NOMO-1 treated with DMSO at 0.1 percent for 48 hours (cell line): ENCODE results near the gene MTHFR.

Experiments
- DNase-seq: peaks from one replicate; lab custom pipeline; 2025; ENCODE audit not compliant: unreplicated experiment; lab: John Stamatoyannopoulos, UW

MTHFR gene

DNA sequence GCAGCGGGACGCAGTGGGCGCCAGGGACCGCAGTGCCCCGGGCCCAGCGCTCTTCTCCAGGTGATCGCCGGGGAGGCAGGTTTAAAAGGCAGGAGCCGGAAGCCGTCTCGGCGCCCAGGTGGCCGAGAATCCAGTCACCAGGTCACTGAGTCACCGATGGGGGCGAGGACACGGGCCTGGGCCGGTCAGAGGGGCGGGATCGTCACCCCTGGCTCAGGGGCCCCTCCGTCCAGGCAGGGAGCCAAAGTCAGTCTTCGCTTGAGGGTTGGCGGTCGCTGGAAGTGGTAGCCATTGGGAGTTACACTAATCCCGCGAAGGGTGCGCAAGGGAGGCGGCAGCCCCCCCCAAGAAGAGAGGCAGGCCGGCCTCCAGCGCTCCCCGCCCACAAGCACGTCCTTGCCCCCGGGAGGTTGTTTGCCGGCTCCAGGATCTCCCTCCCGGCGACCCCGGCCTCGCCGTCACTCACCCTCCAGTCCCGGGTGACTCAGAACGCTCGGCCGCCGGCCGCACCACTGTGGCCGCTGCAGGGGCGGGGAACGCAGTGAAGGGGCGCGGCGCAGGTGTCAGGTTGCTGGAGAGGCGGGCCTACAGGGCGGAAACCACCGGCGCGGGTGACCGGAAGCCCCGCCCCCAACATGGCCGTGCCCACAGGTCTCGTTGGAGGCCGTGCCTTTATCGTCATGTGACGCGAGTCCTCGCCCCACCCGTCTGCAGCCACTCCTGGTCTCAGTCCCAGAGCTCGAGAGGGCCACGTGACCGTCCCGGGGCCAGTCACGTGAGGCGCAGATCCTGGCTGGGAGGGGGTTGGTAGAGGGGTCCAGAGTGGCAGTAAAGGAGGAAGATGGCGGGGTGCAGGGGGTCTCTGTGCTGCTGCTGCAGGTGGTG lies at the start of gene MTHFR, which contains the start of gene CLCN6:
Gene MTHFR (minus strand): TSS at position 543 of the 885 bp plus-strand sequence. CDS start 2,848 bp downstream, outside the sequence.
Gene CLCN6 (plus strand): TSS at position 770 of the 885 bp plus-strand sequence. CDS start 72 bp downstream, at position 842.
- DNase-seq: peak; percentile 99

DNA sequence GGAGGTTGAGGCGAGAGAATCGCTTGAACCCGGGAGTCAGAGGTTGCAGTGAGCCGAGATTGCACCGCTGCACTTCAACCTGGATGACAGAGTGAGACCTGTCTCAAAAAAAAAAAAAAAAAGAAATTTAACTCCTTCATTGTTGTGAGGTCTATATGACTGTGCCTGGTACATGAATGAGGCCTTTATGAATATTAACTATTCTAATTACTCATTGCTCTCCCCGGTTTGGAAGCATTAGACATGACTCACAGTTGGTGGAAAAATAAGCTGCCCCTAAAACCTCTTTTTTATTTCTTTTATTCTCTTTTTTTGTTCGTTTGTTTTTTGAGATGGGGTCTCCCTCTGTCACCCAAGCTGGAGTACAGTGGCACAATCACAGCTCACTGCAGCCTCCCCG lies 49.7 kb upstream of the MTHFR start:
- DNase-seq: no peak

DNA sequence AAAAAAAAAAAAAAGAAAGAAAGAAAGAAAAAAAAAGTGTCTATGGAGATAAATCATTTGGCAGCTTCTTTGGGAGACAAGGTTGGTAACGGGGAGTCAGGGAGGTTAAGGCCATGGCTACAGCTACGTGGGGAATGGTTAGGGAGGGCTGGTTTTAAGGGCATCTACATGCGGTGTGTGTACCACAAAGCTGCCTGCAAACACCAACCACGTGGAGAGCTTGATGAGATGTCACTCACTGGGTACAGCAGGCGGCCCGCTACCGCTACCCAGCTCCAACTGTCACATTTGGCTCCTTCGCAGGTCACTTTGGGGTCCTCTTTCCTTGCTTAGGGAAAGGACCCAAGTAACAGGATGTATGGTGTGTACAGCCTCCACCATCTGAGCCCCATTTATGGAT lies 48.8 kb upstream of the MTHFR start:
- no peak for DNase-seq

- DNase-seq: peak; percentile 95
These were observed 45.4 kb upstream of the MTHFR start for GRCh38 chr1:11851180-11851579.

- no peak for DNase-seq
These were observed 44.4 kb upstream of the MTHFR start for GRCh38 chr1:11850156-11850555.

DNA sequence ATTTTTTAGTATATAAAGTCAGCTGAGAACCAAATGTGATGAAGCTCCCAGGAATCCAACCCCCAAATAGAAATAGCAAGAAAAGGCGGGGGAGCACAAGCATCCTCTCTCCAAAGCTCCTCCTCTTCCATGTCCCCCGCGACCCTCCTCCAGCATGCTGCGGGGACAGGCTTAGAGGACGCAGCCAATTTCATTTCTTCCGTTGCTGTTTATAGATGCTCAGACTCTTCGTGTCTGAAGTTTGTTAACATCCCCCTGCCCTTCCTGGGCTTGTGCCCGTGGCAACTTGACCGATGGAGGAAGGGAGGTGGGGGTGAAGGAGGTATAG lies 42.6 kb upstream of the MTHFR start:
- DNase-seq: no peak

GRCh38 chr1:11847667-11848372 lies 42.1 kb upstream of the MTHFR start, which contains the start of gene NPPA:
TSS of gene NPPA (minus strand) at chr1:11847783. CDS start at chr1:11847684, 99 bp downstream.
- DNase-seq: no peak

DNA sequence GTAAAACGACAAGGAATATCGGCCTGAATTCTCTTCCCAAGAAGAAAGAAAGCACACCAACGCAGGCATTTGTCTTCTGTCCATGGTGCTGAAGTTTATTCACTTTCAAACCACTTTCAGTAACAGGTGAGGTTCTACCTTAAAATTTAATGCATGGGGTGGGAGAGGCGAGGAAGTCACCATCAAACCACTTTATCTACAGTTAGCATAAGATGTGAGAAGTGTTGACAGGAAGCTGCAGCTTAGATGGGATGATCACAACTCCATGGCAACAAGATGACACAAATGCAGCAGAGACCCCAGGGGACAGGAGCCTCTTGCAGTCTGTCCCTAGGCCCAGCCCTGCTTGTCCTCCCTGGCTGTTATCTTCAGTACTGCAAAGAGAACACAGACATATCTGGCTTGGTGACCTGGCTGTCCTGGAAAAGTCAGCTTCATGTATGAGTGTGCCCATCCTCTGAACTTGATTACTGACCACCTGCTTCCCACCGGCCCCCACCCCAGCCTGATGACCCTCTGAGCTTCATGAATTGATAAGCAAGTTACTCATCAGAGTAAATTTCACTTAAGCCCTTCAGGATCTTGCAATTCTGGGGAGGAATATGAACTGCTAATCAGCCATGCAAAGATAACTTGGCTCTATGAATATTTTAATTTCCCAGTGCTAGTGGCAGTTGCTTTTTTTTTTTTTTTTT lies 40.0 kb upstream of the MTHFR start:
- DNase-seq: no peak

DNA sequence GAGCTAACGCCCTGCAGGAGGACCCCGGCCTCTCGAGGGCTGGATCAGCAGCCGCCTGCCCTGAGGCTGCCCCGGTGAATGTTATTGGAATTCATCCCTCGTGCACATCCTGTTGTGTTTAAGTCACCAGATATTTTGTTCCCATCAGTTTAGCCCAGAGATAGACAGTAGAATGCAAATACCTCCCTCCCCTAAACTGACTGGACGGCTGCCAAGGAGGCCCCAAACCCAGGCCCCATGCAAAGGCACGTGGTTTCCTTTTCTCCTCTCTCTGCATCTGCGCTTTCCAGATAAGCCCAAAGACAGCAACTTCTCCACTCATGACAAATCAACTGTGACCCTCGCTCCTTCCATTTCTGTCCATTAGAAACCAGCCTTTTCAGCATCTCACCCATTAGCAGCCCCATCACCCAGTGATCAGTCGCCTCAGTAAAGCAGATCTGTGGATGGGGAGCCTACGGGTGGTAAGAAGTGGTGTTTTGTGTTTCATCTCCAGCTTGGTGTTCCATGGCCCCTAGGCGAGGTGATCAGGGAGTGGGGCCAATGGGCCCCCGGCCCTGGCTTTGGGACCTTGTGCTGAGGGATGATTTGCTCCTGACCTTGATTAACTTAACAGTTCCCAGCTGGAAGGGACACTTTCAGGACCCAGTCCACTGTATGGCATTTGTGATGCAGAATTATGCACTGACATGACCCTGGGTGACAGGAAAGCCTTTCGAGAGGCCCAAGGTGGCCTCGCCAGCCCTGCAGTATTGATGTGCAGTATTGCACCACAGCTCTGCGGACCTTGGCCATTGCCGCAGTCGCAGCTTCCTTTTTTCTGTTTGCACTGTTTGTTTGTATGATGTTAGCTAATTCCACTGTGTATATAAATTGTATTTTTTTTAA lies 36.6 kb upstream of the MTHFR start:
- DNase-seq: peak; percentile 76

- DNase-seq: no peak
These were observed 35.7 kb upstream of the MTHFR start for GRCh38 chr1:11841245-11842153.

GRCh38 chr1:11839727-11840705 lies 34.3 kb upstream of the MTHFR start:
- DNase-seq: no peak

GRCh38 chr1:11838349-11839272 lies 32.8 kb upstream of the MTHFR start:
- peak; percentile 48 for DNase-seq

DNA sequence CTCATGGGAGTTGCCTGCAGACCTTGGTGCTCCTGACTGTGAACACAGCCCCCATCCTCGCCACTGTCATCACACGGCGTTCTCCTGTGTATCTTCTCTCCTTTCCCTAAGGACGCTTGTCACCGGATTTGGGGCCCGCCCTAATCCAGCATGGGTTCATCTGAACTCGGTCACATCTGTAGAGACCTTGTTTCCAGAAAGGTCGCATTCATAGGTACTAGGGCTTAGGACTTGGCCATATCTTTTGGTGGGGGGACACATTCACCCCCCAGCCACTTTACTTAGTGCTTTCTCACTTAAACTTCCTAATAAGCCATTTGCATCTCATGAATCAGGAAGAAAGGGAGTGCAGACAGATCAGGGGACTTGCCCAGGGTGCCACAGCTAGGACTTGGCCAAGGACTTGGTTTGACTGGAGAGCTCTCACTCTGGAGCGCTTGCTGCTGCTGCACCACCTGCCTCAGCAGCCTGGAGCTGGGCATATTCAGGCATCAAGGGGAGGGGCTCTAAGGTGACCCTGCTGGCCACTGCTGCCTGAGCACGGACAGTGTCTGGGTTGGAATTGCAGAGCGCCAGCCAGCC lies 32.1 kb upstream of the MTHFR start:
- no peak for DNase-seq

GRCh38 chr1:11836955-11837766 lies 31.4 kb upstream of the MTHFR start:
- DNase-seq: no peak

DNA sequence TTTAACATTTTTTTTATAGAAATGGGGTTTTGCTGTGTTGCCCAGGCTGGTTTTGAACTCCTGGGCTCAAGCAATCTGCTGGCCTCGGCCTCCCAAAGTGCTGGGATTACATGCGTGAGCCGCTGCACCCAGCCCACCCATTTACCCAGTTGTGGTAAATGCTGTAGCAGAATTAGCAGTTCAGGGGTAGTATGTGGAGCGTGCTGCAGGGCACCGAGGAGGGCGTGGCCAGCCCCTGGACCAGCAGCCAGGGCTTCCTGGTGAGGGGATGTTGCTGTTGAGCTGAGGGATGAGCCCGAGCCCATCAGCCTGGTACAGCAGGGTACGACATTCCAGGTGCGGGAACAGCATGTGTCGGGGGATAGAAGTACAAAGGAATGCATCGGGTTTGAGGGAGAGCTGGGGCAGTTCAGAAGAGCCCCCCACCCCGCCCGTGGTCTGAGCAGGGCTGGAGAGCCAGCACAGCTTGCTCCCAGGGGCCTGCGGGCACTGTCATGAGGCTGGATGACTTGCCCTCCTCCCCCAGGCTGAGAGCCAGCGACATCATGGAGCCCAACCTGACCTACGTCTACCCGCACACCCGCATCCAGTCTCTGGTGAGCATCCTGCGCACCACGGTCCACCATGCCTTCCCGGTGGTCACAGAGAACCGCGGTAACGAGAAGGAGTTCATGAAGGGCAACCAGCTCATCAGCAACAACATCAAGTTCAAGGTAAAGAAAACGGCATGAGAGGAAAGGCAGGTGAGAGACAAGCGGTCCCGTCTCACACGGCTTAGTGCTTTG lies 29.9 kb upstream of the MTHFR start:
- DNase-seq: no peak
